CD4-positive, alpha-beta T cell treated with Interleukin-2 at 100 ng/mL for 4 hours (primary cell): ENCODE measurements around the gene NRSN2.
"Not testable (repeated sequence)": the region's sequence is repeated elsewhere in the genome, so short reads cannot be mapped to it uniquely, and the experiment has no call there.

Source experiments
- DNase-seq: peaks from one replicate; pipeline ENCODE4 v3.0.0-alpha.2; 2020; ENCODE audit warnings: low spot score

The NRSN2 gene

DNA sequence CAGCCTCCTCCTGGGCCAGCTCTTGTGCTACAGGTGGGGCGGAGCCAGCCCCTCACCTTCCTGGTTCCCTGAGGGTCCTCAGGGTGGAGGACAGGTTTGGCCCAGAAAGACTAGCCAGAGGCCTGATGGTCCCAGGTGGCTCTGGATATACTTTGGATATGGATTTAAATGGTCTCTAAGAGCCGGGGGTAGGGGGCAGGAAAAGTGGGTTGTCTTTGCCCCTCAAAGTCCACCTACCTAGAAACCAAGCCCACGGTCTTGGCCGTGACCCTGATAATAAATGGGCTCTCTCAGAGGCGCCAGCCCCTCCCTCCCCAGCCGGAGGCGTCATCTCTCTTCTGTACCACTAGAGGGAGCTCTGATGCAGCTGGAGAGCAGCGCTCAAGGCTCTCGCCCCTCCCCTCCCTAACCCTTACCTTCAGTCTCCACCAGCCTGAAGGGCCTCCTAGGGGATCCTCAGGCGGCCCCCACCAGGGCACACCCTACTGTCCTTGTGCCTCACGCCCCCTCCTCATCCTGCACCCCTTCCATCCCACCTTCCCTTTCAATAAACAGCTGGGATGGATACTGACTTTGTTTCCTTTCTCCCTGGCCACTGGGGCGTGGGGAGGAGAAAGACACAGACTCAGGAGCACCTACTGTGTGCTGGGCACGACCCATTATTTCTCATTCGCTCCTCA lies 7.5 kb downstream of the NRSN2 start:
- peak; percentile 87 for DNase-seq

DNA sequence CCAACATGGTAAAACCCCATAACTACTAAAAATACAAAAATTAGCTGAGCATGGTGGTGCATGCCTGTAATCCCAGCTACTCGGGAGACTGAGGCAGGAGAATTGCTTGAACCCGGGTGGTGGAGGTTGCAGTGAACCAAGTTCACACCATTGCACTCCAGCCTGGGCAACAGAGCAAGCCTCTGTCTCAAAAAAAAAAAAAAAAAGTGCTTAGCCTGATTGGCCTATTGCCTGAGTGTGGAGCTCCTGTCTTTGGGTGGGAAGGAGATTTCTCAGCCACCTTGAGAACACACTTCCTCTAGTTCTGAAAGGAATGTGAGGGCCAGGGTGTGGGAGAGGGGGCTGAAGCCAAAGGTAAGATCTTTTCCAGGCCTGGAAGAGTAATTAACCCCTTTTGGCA lies 9.2 kb downstream of the NRSN2 start:
- DNase-seq, result not testable (repeated sequence)

DNA sequence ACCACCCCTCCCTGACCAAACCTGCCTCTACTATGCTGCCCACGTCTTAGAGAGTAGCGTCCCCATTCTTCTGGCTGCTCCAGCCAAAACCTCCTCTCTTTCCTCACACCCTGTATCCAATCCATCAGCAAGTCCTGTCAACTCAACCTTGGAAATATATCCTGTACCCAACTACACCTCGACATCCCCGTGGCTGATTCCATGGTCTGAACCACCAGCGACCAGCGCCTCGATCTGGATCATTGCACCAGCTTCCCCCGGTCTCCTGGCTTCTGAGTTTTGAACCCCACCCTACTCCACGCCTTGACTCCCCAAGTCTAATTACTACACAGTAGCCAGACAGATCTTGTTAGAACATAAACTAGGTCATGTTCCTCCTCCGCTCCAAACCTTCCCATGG lies 9.8 kb downstream of the NRSN2 start:
- no peak for DNase-seq

DNA sequence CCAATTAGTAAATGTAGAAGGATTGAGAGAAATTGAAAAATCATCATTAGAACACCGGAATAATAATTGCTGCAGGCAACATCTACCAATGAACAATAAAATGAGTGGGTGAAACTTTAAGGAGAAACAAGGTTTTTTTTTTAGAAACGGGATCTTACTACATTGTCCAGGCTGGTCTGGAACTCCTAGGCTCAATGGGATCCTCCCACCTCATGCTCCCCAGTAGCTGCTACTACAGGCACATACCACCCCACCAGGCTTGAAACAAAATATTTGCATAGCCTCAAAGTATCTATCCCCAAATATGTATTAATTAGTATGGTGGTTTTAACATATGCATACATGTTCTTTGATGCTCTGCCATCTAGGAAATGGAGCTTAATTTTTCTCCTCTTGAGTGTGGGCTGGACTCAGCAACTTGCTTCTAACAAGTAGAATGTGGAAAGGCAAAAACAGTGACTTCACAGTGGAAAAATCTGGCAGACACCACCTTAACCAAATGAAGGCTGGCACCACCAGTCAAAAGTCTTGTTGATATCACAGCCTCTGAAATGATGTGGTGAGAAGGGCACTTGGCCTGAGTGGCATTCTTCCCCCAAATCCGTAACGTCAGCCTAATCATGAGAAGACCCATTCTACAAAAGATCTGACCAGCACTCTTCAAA lies 12.1 kb downstream of the NRSN2 start:
- DNase-seq, result no peak

DNA sequence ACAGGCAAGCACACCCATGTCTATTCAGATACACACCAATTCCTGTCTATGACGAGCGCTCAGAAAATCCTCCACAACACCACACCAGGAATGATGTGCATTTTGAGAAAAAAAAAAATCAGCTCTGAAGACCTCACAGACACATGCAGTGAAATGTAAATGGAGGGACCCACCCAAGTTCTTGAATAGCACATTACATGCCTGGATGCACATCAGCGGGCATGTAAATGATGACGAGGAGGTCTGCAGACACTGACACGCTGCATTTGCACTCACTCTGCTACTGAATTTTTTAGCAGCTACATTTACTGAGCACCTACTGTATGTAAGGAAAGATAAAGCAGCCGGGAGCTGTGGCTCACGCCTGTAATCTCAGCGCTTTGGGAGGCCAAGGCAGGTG lies 14.7 kb downstream of the NRSN2 start:
- DNase-seq, result no peak

DNA sequence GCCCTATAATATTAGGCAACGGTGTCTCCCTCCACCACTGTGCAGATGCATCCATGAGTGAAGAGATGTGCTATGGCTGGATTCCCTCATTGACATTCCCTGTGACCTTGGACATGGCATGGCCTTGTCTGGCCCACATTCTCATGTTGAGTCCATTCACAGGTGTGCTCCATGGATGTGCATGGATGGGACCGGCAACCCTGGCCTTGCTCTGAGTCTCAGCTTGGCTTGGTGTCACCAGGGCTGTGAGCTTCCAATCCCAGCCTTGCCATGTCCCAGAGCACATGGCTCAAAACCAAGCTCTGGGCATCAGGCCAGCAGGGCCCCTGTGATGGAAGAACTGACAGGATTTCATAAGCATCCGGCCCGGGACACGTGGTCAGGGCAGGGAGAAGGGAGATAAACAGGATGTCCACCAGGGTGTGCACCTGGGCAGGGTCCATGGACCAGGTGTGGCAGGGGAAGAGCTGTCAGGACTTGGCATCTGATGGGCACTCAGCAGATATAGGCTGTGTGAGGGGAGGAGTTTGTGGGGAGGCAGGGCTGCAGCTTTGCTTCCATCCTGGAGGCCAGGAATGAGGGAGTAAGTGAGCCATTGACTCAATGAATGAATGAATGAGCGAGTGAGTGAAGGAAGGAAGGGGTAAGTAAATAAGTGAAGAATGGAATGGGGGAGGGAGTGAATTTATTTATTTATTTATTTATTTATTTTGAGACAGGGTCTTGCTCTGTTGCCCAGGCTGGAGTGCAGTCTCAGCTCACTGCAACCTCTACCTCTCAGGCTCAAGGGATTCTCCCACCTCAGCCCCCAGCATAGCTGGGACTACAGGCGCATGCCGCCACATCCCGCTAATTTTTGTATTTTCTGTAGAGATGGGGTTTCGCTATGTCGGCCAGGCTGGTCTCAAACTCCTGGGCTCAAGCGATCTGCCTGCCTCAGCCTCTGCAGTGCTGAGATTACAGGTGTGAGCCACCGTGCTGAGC lies 15.7 kb downstream of the NRSN2 start:
- peak; percentile 20 for DNase-seq

DNA sequence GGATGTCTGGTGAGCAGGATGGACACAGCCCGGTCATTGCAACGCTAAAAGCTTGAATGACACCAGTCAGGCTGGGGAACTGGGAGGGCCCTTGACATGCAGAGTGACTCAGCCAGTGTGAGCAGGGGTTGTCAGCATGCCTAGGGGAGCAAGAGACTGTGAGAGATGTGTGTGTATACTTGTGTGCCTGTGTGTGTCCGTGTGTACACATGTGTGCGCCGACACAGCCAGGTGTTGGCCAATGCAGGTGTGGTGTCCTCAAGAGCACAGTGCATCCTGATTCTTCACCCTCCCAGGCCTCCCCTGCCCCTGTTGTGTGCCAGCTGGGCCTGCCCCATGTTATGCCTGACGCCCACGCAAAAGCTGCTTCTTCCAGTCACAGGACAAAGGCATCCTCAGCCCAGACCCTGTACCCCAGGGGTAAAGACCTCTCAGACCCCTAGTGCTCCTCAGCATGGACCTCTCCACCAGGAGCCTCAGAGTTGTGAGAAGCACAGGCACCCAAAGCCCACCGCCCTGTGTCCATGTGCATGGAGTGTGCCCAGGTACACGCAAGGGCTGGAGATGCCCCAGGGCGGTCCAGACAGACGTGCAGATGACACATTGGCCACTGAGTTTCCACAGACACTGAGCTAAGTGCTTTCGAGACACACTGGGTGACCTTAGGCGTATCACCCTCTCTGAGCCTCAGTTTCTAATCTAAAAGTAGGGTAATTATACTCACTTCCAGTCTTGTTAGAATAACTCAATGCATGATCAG lies 16.6 kb downstream of the NRSN2 start:
- no peak for DNase-seq

DNA sequence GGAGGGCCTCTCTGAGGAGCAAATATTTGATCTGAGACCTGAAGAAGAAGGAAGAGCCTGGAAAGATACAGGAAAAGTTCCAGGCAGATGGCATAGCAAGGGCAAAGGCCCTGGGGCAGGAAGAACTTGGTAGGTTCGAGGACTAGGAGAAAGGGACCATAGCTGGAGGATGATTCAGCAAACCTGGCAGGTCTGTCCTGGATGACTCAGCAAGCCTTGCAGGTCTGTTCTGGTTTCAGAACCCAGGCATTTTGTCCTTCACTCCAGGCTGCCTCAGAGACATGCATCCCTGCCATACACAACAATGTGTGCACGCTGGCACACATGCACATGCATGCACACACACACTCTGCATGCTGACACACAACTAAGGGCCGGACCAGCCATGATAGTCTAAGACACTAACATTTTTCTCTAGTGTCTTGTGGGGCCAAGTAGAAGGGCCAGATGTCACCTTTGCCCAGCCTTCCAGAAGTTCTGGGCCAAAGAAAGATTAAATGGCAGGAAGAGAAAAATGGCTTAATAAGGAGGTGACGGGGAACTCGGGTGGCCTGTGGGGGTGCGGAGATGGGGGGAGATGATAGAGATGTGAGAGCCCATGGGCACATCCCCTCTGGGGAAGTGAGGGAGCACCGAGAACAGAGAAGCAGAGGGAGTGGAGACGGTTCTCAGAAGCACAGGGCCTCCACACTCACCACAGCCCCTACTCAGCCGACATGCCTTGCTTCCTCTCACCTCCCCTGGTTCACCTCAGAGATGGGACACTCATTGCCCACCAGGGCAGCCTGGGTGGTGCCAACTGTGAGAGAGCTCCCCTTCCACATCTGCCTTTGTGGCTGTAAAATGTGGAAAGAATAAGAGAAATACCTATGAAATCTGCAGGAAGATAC lies 18.2 kb downstream of the NRSN2 start:
- DNase-seq, result no peak

DNA sequence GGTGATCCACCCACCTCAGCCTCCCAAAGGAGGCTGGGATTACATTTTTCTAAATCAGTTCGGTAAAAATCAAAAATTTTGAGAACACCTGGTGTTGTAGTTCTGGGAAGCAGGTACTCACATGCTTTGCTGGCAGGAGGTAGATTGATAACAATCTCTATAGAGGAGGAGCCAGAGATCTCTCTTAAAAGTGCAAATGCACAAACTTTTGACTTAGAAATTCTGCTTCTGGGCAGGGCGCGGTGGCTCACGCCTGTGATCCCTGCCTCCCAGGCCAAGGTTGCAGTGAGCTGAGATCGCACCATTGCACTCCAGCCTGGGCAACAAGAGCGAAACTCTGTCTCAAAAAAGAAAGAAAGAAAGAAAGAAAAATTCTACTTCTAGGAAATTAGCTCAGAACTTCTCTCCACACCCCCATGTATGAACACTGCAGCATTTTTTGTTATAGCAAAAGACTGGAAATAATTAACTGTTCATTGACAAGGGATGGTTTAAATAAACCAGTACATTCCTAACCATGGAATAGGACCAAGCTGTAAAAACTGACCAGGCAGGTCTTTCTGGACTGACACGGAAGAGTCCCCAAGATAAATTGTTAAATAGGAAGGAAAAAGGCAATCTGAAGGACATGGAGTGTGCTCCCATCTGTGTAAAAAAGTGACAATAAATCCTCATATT lies 19.3 kb downstream of the NRSN2 start:
- peak; percentile 18 for DNase-seq

DNA sequence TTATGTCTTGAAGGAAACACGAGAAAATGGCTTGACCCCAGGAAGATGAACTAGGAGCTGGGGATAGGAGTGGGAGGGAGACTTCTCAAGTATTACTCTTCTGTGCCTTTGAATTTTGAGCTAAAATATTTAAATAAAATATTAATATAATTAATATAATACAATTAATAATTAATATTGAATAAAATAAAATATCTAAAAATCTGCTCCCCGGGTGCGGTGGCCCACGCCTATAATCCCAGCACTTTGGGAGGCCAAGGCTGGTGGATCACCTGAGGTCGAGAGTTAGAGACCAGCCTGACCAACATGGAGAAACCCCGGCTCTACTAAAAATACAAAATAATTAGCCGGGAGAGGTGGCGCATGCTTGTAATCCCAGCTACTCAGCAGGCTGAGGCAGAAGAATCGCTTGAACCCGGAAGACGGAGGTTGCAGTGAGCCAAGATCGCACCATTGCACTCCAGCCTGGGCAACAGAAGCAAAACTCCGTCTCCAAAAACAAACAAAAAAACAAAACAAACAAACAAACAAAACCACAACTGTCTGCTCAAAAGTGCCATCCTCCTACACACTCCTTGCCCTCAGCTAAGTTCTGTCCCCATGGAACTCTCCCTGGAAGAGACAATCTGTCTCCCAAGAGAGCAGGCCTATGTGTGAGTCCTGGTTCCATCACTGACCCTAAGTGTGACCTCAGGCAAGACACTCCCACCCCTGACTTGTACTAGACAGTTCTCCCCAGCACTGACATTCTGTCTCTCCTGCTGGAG lies 20.0 kb downstream of the NRSN2 start:
- no peak for DNase-seq

DNA sequence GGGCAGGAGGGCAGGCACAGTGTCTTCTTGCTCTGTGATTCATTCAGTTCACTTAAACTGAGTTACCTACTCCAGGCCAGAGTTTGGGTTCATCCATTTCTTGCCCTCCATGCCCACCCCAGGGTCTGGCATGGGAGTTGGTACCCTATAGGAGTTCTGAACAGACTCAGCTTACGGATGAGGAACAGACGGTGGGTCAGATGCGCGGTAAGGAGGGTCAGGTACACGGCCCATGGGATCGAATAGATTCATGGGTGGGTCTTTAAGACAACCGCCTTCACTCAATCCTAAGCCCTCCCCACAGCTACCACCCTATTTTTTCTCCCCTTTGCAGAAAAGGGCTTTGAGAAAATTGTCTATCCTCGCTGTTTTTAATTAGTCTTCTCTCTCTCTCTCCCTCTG lies 20.6 kb downstream of the NRSN2 start:
- no peak for DNase-seq

DNA sequence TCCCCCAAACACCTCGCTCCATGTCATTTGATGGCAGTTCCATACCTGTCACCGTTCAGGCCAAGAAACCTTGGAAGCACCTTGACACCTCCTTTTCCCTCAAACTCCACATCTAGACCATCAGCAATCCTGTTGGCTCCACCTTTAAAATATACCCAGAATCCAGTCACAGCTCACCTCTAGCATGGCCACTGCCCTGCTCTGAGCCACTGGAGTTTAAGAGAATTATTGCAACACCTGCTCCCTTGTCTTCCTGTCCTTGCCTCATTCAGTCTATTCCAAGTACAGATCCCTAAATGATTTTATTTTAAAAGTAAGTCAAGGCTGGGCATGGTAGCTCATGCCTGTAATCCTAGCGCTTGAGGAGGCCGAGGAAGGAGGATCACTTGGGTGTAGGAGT lies 22.0 kb downstream of the NRSN2 start:
- no peak for DNase-seq

DNA sequence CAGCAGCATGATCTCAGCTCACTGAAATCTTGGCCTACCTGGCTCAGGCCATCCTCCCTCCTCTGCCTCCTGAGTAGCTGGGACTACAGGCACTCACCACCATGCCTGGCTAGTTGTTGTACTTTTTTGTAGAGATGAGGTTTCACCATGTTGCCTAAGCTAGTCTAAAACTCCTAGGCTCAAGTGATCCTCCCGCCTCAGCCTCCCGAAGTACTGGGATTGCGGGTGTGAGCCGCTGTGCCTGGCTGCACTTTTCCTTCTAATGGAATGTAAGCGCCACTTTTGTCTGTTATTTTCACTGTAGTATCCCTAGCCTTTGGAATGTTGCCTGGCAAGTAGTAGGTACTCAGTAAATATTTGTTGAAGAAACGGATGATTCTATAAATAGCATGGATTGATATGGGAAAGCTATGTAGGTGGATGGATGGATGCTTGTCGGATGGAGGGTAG lies 23.3 kb downstream of the NRSN2 start:
- DNase-seq, result no peak

DNA sequence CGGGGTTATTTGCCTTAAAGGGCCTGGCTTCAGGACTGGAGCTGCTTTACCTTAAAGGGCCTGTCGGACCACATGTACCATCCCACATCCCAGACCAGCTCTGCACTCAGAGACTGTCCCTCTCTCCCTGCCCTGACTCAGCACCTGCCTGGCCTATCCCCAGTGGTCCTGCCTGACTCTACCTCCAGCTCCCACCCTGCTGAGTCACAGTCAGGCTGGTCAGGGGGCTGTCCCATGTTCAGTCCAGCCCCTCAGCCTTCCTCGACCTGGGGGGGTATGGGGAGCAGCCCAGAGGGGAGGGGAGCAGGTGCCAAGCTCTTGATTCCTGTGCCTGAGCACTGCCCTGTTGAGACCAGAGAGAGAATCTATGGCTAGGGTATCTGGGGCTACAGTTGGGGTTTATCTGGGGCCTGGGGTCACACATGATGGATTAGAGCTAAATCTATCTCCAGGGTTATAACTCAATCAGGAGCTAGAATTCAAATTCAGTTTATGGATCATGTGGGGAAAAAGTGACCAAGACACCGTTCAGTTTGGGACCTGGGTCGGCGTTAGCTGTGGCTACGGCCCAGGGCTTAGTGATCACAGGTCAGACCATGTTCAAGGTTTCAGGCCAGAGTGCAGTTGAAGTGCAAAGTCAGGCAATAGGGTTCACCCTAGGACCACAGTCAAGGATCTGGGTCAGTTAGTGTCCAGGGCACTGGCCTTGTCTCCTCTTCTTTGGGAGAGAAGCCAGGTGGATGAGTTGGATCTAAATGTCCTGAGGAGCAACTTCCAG lies 24.3 kb downstream of the NRSN2 start:
- DNase-seq, result no peak

DNA sequence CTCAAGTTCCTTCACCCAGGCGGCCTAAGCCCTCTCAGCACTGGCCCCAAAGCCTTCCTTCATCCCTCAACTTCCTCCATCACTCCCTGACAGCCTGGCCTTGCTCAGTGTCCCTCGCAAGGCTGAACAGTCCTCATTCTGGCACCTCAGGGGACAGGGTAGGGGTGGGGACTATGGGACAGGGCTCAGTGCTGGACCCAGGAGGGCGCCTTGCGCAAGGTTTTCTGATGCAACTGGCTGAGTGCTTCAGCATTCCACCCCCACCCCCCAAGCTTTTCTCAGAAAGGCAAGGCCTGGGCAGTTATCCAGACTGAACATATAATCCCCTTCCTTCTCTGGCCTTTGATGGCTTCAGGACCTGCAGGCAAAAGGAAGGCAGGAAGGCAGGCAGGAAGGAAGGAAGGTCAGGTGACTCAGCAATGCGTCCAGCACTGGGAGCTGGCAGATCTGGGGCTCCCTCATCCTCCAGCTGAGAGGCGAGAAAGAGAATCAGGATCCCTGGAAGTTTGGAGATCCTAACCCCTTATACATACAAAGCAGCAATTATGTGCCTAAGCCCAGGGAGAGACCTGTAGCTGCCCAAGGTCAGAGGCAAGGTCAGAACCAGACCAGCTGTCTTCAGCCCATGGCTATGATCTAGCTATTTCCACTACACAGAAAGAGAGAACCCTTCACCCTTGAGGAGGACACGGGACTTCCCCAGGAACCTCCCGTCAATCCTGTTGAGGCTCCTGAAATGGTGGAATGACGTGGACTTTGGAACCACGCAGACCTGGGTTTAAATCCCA lies 25.0 kb downstream of the NRSN2 start:
- DNase-seq, result no peak

DNA sequence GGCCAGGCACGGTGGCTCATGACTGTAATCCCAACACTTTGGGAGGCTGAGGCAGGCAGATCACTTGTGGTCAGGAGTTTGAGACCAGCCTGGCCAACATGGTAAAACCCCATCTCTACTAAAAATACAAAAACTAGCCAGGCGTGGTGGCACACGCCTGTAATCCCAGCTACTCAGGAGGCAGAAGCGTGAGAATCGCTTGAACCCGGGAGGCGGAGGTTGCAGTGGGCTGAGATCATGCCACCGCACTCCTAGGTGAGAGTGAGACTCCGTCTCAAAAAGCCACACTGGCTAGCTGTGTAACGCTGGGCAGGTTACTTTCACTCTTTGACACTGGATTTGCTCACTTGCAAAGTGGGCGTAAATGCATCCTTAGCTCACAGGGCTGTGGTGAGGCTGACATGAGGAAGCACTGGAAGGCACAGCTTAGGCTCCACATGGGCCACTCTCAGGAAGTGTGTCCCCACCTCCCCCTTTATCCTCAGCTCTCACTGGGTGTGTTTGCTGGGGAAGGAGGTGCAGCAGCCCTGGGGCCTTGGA lies 25.7 kb downstream of the NRSN2 start:
- DNase-seq, result not testable (repeated sequence)

DNA sequence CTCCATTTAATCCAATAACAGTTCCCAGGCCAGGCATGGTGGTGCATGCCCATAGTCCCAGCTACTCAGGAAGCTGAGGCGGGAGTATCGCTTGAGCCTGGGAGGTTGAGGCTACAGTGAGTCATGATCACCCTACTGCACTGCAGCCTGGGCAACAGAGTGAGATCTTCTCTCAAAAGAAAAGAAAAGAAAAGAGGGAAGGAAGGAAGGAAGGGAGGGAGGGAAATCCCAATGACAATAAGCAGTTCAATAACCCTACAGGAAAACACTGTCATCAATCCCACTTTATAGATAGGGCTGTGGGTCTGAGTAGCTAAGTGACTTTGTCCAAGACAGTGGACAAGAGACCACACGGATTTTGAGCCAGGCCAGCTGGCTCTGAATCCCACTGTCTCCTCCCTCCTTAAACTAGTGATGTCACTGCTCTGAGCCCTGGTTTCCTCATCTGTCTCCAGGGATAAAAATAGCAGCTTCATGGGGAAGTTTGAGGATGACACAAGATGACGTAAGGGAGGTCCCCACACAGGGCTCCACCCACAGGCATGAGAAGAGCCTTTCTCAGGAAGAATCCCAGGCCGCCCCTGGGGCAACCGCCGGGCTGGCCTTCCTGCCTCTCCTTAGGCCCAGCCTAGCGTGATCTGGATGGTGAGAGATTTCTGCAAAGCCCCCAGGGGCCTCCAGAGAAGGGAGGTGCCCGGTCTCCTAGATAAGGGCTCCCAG lies 26.4 kb downstream of the NRSN2 start:
- no peak for DNase-seq
